DOHH2 (cell line): ENCODE results near the gene GJB6.

Source experiments
- H3F3A ChIP-seq: fragments of 200-600 bp; sonication (generic), shearing (Covaris generic); 2 replicates; pipeline ENCODE4 v1.6.0; 2016; ENCODE audit warnings: antibody characterized with exemption, mild to moderate bottlenecking; ENCODE audit not compliant: control insufficient read depth, insufficient read depth
- H3K27ac ChIP-seq: fragments of 200-600 bp; sonication (generic); 2 replicates; pipeline ENCODE4 v1.5.1; 2014; ENCODE audit warnings: low read depth, mild to moderate bottlenecking, low read length, moderate library complexity
- H3K27me3 ChIP-seq: fragments of 200-600 bp; sonication (generic); 2 replicates; pipeline ENCODE4 v1.6.1; 2014; ENCODE audit warnings: mild to moderate bottlenecking, low read length, mixed read lengths; ENCODE audit not compliant: control insufficient read depth
- H3K36me3 ChIP-seq: fragments of 200-600 bp; sonication (generic); 2 replicates; pipeline ENCODE4 v1.6.1; 2014; ENCODE audit warnings: mild to moderate bottlenecking, low read length, moderate library complexity, mixed read lengths; ENCODE audit not compliant: control insufficient read depth
- H3K4me1 ChIP-seq: fragments of 200-600 bp; sonication (generic); 2 replicates; pipeline ENCODE4 v1.6.1; 2014; ENCODE audit warnings: mild to moderate bottlenecking, low read length, mixed read lengths; ENCODE audit not compliant: control insufficient read depth
- H3K4me2 ChIP-seq: fragments of 200-600 bp; sonication (generic); 2 replicates; pipeline ENCODE4 v1.6.0; 2014; ENCODE audit warnings: mild to moderate bottlenecking, low read length, moderate library complexity
- H3K4me3 ChIP-seq: fragments of 200-600 bp; sonication (generic); 2 replicates; pipeline ENCODE4 v1.5.1; 2014; ENCODE audit warnings: mild to moderate bottlenecking, low read length, mixed read lengths
- H3K79me2 ChIP-seq: fragments of 200-600 bp; sonication (generic); 2 replicates; pipeline ENCODE4 v1.6.1; 2014; ENCODE audit warnings: mild to moderate bottlenecking, low read length, mixed read lengths; ENCODE audit not compliant: control insufficient read depth
- H3K9me2 ChIP-seq: fragments of 200-600 bp; sonication (generic); replicated peaks from 2 replicates; pipeline ENCODE4 v1.6.1; 2014; ENCODE audit warnings: mild to moderate bottlenecking, low read length, mixed read lengths; ENCODE audit not compliant: control insufficient read depth
- H3K9me3 ChIP-seq: fragments of 200-600 bp; sonication (generic); 2 replicates; pipeline ENCODE4 v1.6.1; 2014; ENCODE audit warnings: antibody characterized with exemption, low read length, mixed read lengths; ENCODE audit not compliant: control insufficient read depth, insufficient read depth
- H4K20me1 ChIP-seq: fragments of 200-600 bp; sonication (generic); 2 replicates; pipeline ENCODE4 v1.6.0; 2014; ENCODE audit warnings: low read depth, mild to moderate bottlenecking, antibody characterized with exemption, low read length, moderate library complexity; ENCODE audit not compliant: control insufficient read depth, insufficient read depth
- EZH2phosphoT487 ChIP-seq: fragments of 200-600 bp; sonication (generic); IDR thresholded peaks from 2 replicates; pipeline ENCODE4 v1.6.1; 2017; ENCODE audit warnings: borderline replicate concordance, mild to moderate bottlenecking, antibody characterized with exemption, low read length, moderate library complexity, mixed read lengths
- TF ChIP-seq, protein P1 (sequence below): fragments of 200-600 bp; sonication (generic); IDR thresholded peaks from one replicate; pipeline ENCODE4 v1.5.1; 2014; ENCODE audit warnings: antibody characterized with exemption, mild to moderate bottlenecking, low read depth, low read length; ENCODE audit not compliant: poor library complexity, severe bottlenecking

Gene GJB6

DNA sequence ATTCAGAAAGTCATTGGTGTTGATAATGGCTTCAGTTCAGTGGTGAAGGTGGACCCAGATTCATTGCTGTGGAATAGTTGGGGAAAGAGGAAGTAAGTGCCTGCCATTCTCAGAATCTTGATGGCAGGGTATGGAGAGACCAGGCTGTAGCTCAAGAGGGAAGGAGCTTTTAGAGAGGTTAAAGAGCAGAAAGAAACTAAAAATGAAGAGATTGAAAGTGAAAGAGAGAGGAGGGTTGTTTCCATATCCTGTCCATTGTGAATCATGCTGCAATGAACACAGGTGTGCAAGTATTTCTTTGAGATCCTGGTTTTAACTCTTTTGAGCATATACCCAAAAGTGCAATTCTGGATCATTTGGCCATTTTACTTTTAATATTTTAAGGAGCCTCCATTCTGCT lies 12.5 kb downstream of the GJB6 start:
- no peak overlapping the region for H3K4me3 ChIP-seq
- H3K9me2 ChIP-seq = no peaks in the 10 kb centered on the region
- no peaks in the 10 kb centered on the region for H3K36me3 ChIP-seq
- no peaks in the 10 kb centered on the region for H3K4me1 ChIP-seq
- no peaks in the 10 kb centered on the region for H3F3A ChIP-seq
- H3K79me2 ChIP-seq = no peaks in the 10 kb centered on the region
- no peak overlapping the region for H3K27ac ChIP-seq
- TF ChIP-seq, protein P1, sequence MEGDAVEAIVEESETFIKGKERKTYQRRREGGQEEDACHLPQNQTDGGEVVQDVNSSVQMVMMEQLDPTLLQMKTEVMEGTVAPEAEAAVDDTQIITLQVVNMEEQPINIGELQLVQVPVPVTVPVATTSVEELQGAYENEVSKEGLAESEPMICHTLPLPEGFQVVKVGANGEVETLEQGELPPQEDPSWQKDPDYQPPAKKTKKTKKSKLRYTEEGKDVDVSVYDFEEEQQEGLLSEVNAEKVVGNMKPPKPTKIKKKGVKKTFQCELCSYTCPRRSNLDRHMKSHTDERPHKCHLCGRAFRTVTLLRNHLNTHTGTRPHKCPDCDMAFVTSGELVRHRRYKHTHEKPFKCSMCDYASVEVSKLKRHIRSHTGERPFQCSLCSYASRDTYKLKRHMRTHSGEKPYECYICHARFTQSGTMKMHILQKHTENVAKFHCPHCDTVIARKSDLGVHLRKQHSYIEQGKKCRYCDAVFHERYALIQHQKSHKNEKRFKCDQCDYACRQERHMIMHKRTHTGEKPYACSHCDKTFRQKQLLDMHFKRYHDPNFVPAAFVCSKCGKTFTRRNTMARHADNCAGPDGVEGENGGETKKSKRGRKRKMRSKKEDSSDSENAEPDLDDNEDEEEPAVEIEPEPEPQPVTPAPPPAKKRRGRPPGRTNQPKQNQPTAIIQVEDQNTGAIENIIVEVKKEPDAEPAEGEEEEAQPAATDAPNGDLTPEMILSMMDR = no peak
- TF ChIP-seq EZH2phosphoT487 = no peak
- peaks cover 6% of the 10 kb centered on the region; the same call in 1 of the 2 replicates for H3K27me3 ChIP-seq
- no peak overlapping the region for H3K4me2 ChIP-seq
- H3K9me3 ChIP-seq = no peaks in the 10 kb centered on the region
- no peaks in the 10 kb centered on the region for H4K20me1 ChIP-seq

DNA sequence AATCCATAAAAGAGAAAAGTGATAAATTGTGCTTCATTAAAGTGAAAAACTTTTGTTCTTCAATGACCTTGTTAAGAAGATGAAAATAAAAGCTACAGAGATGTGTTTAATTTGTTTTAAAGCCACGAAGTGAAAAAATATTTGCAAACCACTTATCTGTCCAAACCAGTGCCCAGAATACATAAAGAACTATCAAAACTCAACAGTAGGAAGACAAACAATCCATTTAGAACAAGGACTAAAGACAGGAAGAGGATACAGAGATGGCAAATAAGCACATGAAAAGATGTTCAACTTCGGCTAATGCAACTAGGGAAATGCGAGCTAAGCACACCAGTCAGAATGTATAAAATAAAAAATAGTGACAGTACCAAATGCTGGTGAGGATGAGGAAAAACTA lies 15.0 kb downstream of the GJB6 start:
- Histone ChIP-seq H3K4me2 (no peak overlapping the region), H3K79me2 (no peaks in the 10 kb centered on the region), H3K9me3 (no peaks in the 10 kb centered on the region), H3K4me3 (no peak overlapping the region), H3K4me1 (no peaks in the 10 kb centered on the region), H3K27me3 (peaks cover 6% of the 10 kb centered on the region; the same call in 1 of the 2 replicates), H4K20me1 (no peaks in the 10 kb centered on the region), H3K27ac (no peak overlapping the region), H3K36me3 (no peaks in the 10 kb centered on the region), H3K9me2 (no peaks in the 10 kb centered on the region), H3F3A (no peaks in the 10 kb centered on the region)
- TF ChIP-seq, protein P1 = no peak
- TF ChIP-seq EZH2phosphoT487 = no peak

DNA sequence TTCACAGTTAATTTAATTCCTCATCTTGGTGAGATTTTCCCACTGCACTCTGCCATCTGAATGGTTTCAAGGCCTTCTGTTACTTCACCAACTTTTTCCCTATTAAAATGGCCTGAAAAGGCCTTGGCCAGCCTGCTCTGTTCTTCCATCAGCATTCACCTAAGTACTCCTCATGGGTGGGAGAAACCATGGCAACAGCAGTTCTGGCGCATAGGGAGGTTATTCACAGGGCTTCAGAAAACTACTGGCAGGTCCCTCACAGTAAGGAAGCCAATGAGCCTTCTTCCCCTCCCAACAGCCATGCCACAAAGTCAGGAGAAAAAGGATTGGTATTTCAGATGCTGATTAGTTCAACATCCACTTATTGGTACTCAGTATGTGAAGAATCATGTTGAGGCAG lies 22.2 kb downstream of the GJB6 start:
- no peak overlapping the region for H3K4me3 ChIP-seq
- no peaks in the 10 kb centered on the region for H3K79me2 ChIP-seq
- peaks cover 3% of the 10 kb centered on the region; the same call in 1 of the 2 replicates for H3K27me3 ChIP-seq
- H4K20me1 ChIP-seq = no peaks in the 10 kb centered on the region
- H3K4me1 ChIP-seq = no peaks in the 10 kb centered on the region
- no peaks in the 10 kb centered on the region for H3F3A ChIP-seq
- no peaks in the 10 kb centered on the region for H3K36me3 ChIP-seq
- no peak overlapping the region for H3K4me2 ChIP-seq
- no peak overlapping the region for H3K27ac ChIP-seq
- no peak for TF ChIP-seq EZH2phosphoT487
- TF ChIP-seq, protein P1 = no peak
- H3K9me3 ChIP-seq = no peaks in the 10 kb centered on the region
- no peaks in the 10 kb centered on the region for H3K9me2 ChIP-seq
